ENCODE results near the gene AADACL2. TPM values are rescaled to one million over a fixed set of nuclear protein-coding genes. Genes with fewer than 3 reads are reported as not detected.
A peak's percentile ranks its signal among the peaks of the same experiment; 100 is the strongest.

AADACL2 gene
- total RNA-seq, 6 experiments from 2014 or later = not detected

GRCh38 chr3:151765685-151766084 is 32.0 kb downstream of the AADACL2 start:
- no peak overlapping the region; the same call in 1 of the 2 replicates for H3K27ac Mint-ChIP-seq
- DNase-seq = no peak
- peaks cover 30% of the 10 kb centered on the region for H3K4me1 Mint-ChIP-seq (ENCODE audit: low read depth)
- no peaks in the 10 kb centered on the region for H3K9me3 Mint-ChIP-seq
- TF ChIP-seq CTCF (IDR thresholded peaks at IDR 0.05) = no peak
- no peak overlapping the region for H3K4me3 Mint-ChIP-seq
- H3K36me3 Mint-ChIP-seq (ENCODE audit: low read depth) = no peaks in the 10 kb centered on the region
- no peaks in the 10 kb centered on the region; the same call in 1 of the 2 replicates for H3K27me3 Mint-ChIP-seq (ENCODE audit: insufficient read depth)

GRCh38 chr3:151766454-151766853 is 32.7 kb downstream of the AADACL2 start:
- Mint-ChIP-seq H3K27ac (peak overlapping the region; percentile 57; the same call in 1 of the 2 replicates), H3K9me3 (no peaks in the 10 kb centered on the region), H3K4me1 (ENCODE audit: low read depth) (peaks cover 33% of the 10 kb centered on the region), H3K36me3 (ENCODE audit: low read depth) (no peaks in the 10 kb centered on the region), H3K27me3 (ENCODE audit: insufficient read depth) (no peaks in the 10 kb centered on the region; the same call in 1 of the 2 replicates), H3K4me3 (peak overlapping the region; percentile 16; the same call in 1 of the 2 replicates)
- no peak for DNase-seq
- no peak for TF ChIP-seq CTCF (IDR thresholded peaks at IDR 0.05)

- Mint-ChIP-seq H3K27me3 (ENCODE audit: insufficient read depth) (no peaks in the 10 kb centered on the region), H3K9me3 (no peaks in the 10 kb centered on the region), H3K36me3 (ENCODE audit: low read depth) (no peaks in the 10 kb centered on the region), H3K4me1 (ENCODE audit: low read depth) (peaks cover 33% of the 10 kb centered on the region), H3K27ac (no peak overlapping the region), H3K4me3 (no peak overlapping the region)
- TF ChIP-seq CTCF (IDR thresholded peaks at IDR 0.05) = no peak
- DNase-seq = no peak
Observed at GRCh38 chr3:151768393-151768930, 34.7 kb downstream of the AADACL2 start.

- Mint-ChIP-seq H3K4me3 (no peak overlapping the region), H3K4me1 (ENCODE audit: low read depth) (peaks cover 33% of the 10 kb centered on the region), H3K27ac (peak overlapping the region; percentile 25; the same call in 1 of the 2 replicates), H3K36me3 (ENCODE audit: low read depth) (no peaks in the 10 kb centered on the region), H3K27me3 (ENCODE audit: insufficient read depth) (no peaks in the 10 kb centered on the region), H3K9me3 (no peaks in the 10 kb centered on the region)
- DNase-seq = no peak
- TF ChIP-seq CTCF (IDR thresholded peaks at IDR 0.05) = no peak
Observed at GRCh38 chr3:151769175-151769574, 35.4 kb downstream of the AADACL2 start.

GRCh38 chr3:151770956-151771355 is 37.2 kb downstream of the AADACL2 start:
- TF ChIP-seq CTCF (IDR thresholded peaks at IDR 0.05) = no peak
- Mint-ChIP-seq H3K9me3 (no peaks in the 10 kb centered on the region), H3K4me3 (no peak overlapping the region), H3K4me1 (ENCODE audit: low read depth) (peaks cover 28% of the 10 kb centered on the region), H3K27ac (no peak overlapping the region), H3K36me3 (ENCODE audit: low read depth) (no peaks in the 10 kb centered on the region), H3K27me3 (ENCODE audit: insufficient read depth) (no peaks in the 10 kb centered on the region)
- DNase-seq = no peak
